Measurements from ENCODE around the gene SCYL3. TPM values are rescaled to one million over a fixed set of nuclear protein-coding genes. Genes with fewer than 3 reads are reported as not detected.

The SCYL3 gene
- total RNA-seq, 1 experiment from 2014 or later: 7.6 TPM

DNA sequence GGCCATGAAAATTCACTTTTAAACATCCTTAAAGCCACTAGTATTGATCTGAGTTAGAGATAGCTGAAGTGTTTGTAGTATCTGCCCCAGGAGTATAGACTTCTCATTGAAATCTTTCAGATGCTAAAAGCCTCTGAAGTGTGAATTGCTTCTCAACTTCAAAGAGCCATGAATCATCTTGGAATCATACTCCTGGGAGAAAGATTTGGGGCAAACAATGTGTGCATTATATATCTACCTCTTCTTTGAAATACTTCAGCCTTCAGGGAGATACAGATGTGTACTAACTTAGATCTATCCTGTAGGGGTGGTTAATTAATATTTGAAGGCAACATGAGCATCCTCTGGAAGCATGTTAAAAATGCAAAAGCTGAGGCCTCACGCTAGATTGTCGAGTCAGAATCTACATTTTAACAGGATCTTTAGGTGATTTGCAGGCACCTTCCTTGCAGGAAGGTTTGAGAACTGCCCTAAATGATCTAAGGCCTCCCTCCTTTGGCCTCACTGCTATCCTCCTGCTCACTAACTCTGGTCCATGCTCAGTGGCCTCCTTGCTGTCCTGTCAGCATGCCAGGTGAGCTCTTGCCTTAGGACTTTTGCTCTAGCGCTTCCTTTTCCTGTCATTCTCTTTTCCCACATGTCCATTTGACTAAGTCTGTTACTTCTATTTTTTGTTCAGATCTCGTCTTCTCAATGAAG is 6.0 kb upstream of the SCYL3 start (continued):
- TF ChIP-seq, protein P1, sequence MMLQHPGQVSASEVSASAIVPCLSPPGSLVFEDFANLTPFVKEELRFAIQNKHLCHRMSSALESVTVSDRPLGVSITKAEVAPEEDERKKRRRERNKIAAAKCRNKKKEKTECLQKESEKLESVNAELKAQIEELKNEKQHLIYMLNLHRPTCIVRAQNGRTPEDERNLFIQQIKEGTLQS (IDR thresholded peaks at IDR 0.05): no peak

DNA sequence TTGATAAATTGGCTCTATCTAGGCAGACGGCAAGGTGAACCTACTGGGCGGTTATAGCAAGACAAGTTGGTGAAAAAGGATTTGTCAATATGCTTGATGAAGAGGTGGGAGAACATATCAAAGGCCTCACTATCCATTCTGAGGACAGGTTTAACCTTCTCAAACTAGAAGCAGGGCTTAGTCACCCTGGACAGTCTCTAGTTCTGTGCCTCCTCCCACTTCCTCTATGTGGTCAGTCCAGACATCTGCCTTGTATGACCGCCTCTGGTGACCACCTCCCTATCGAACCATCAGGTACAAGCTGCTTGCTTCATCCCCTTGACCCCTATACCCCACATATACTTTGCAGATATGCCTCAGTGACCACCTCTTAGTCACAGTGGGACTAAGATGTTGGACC is 2.3 kb upstream of the SCYL3 start:
- Histone ChIP-seq H3K4me1 (ENCODE audit: control insufficient read depth in 1 of 2, insufficient read depth in 2 of 2, low read length in 2 of 2) (peaks cover 12 to 41% of the 10 kb centered on the region in 2 experiments), H2AFZ (ENCODE audit: low read depth, low read length, poor library complexity, severe bottlenecking) (no peak overlapping the region), H3K27ac (ENCODE audit: low read depth, low read length) (no peak overlapping the region), H3K36me3 (ENCODE audit: control insufficient read depth in 1 of 2, insufficient read depth in 2 of 2, low read length in 2 of 2) (no peaks in the 10 kb centered on the region), H3K9me2 (ENCODE audit: insufficient read depth) (no peaks in the 10 kb centered on the region), H3K4me3 (replicated peaks in 1 of 2; ENCODE audit: low read depth in 1 of 2, low read length in 2 of 2) (no peak overlapping the region), H3K79me2 (ENCODE audit: insufficient read depth, low read length) (peaks cover 23% of the 10 kb centered on the region), H3K27me3 (ENCODE audit: insufficient read depth, low read length) (no peaks in the 10 kb centered on the region; the same call in 1 of the 2 replicates), H3K9me3 (ENCODE audit: control insufficient read depth in 1 of 2, insufficient read depth in 1 of 2, low read depth in 1 of 2, low read length in 2 of 2) (no peaks in the 10 kb centered on the region), H3K4me2 (ENCODE audit: low read length) (no peak overlapping the region), H3K9ac (ENCODE audit: low read length) (no peak overlapping the region), H4K20me1 (ENCODE audit: insufficient read depth) (no peaks in the 10 kb centered on the region)
- BruUV-seq (replicated peaks): no TSS peak
- ATAC-seq: no peak
- CTCF ChIA-PET: no interaction called here
- no peak for DNase-seq (ENCODE audit: low read depth, low spot score)
- intact Hi-C loops (cut with micrococcal nuclease): no loop called here
- TF ChIP-seq RAD21 (IDR thresholded peaks at IDR 0.05; ENCODE audit: low read depth) (no peak), JUND (IDR thresholded peaks at IDR 0.05) (no peak), POLR2A (IDR thresholded peaks at IDR 0.05; ENCODE audit: borderline replicate concordance, extremely low read depth, insufficient read depth, insufficient read length) (no peak), SP1 (IDR thresholded peaks at IDR 0.05; ENCODE audit: low read depth) (no peak), ZNF274 (IDR thresholded peaks at IDR 0.05; ENCODE audit: low read depth, low read length) (no peak), FOSL1 (IDR thresholded peaks at IDR 0.05; ENCODE audit: low read depth) (no peak), ZFX (IDR thresholded peaks at IDR 0.05) (no peak), SIN3A (IDR thresholded peaks at IDR 0.05; ENCODE audit: low read depth) (no peak), ELF1 (IDR thresholded peaks at IDR 0.05; ENCODE audit: borderline replicate concordance, low read depth) (no peak), EZH2 (IDR thresholded peaks at IDR 0.05) (no peak), SRF (IDR thresholded peaks at IDR 0.05; ENCODE audit: low read depth) (no peak), CBX3 (IDR thresholded peaks at IDR 0.05; ENCODE audit: low read depth) (no peak), EZH2phosphoT487 (IDR thresholded peaks at IDR 0.05; ENCODE audit: borderline replicate concordance) (no peak), POLR2AphosphoS5 (IDR thresholded peaks at IDR 0.05; ENCODE audit: low read depth, low read length) (no peak)
- TF ChIP-seq, protein P2, sequence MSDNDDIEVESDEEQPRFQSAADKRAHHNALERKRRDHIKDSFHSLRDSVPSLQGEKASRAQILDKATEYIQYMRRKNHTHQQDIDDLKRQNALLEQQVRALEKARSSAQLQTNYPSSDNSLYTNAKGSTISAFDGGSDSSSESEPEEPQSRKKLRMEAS (IDR thresholded peaks at IDR 0.05): no peak
- TF ChIP-seq, protein P3, sequence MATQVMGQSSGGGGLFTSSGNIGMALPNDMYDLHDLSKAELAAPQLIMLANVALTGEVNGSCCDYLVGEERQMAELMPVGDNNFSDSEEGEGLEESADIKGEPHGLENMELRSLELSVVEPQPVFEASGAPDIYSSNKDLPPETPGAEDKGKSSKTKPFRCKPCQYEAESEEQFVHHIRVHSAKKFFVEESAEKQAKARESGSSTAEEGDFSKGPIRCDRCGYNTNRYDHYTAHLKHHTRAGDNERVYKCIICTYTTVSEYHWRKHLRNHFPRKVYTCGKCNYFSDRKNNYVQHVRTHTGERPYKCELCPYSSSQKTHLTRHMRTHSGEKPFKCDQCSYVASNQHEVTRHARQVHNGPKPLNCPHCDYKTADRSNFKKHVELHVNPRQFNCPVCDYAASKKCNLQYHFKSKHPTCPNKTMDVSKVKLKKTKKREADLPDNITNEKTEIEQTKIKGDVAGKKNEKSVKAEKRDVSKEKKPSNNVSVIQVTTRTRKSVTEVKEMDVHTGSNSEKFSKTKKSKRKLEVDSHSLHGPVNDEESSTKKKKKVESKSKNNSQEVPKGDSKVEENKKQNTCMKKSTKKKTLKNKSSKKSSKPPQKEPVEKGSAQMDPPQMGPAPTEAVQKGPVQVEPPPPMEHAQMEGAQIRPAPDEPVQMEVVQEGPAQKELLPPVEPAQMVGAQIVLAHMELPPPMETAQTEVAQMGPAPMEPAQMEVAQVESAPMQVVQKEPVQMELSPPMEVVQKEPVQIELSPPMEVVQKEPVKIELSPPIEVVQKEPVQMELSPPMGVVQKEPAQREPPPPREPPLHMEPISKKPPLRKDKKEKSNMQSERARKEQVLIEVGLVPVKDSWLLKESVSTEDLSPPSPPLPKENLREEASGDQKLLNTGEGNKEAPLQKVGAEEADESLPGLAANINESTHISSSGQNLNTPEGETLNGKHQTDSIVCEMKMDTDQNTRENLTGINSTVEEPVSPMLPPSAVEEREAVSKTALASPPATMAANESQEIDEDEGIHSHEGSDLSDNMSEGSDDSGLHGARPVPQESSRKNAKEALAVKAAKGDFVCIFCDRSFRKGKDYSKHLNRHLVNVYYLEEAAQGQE (IDR thresholded peaks at IDR 0.05; ENCODE audit: low read depth): no peak
- POLR2A ChIA-PET: no interaction called here
- RAD21 ChIA-PET (ENCODE audit: low non-redundant PET in 1 of 2, low total read pairs in 2 of 2, uncharacterized antibody in 2 of 2, unreplicated experiment in 2 of 2): no interaction called here
